Panc1 (cell line): Measurements from ENCODE around the gene LAMP5.

Experiments used
- POLR2AphosphoS5 ChIP-seq: IDR thresholded peaks from 2 replicates; pipeline ENCODE4 v1.6.1; 2012; ENCODE audit warnings: mild to moderate bottlenecking, low read depth, low read length, moderate library complexity
- REST ChIP-seq, 2 experiments: IDR thresholded peaks; 2 replicates each; pipeline ENCODE4 v1.6.1; 2011 to 2012; ENCODE audit warnings: low read depth in 2 of 2, control low read depth in 1 of 2, low read length in 1 of 2, mild to moderate bottlenecking in 1 of 2, moderate library complexity in 1 of 2; ENCODE audit not compliant: insufficient read depth in 1 of 2
- TCF7L2 ChIP-seq: IDR thresholded peaks from 2 replicates; pipeline ENCODE4 v1.6.1; 2011; ENCODE audit warnings: mild to moderate bottlenecking, low read depth, low read length, inconsistent platforms
- TF ChIP-seq, protein P1 (sequence below): fragments of 450-650 bp; IDR thresholded peaks from 2 replicates; pipeline ENCODE4 v1.5.1; 2017; ENCODE audit warnings: mild to moderate bottlenecking

- no peak for TF ChIP-seq POLR2AphosphoS5
- TF ChIP-seq, protein P1, sequence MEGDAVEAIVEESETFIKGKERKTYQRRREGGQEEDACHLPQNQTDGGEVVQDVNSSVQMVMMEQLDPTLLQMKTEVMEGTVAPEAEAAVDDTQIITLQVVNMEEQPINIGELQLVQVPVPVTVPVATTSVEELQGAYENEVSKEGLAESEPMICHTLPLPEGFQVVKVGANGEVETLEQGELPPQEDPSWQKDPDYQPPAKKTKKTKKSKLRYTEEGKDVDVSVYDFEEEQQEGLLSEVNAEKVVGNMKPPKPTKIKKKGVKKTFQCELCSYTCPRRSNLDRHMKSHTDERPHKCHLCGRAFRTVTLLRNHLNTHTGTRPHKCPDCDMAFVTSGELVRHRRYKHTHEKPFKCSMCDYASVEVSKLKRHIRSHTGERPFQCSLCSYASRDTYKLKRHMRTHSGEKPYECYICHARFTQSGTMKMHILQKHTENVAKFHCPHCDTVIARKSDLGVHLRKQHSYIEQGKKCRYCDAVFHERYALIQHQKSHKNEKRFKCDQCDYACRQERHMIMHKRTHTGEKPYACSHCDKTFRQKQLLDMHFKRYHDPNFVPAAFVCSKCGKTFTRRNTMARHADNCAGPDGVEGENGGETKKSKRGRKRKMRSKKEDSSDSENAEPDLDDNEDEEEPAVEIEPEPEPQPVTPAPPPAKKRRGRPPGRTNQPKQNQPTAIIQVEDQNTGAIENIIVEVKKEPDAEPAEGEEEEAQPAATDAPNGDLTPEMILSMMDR, result no peak
- no peak for TF ChIP-seq REST (IDR thresholded peaks at IDR 0.05; ENCODE audit: insufficient read depth in 1 of 2, low read depth in 2 of 2, low read length in 1 of 2)
- no peak for TF ChIP-seq TCF7L2
These were observed 23.1 kb upstream of the LAMP5 start for GRCh38 chr20:9491324-9491723.
